ENCODE data around the gene CBARP. TPM values are rescaled to one million over a fixed set of nuclear protein-coding genes. Genes with fewer than 3 reads are reported as not detected.

CBARP gene
- total and polyA plus RNA-seq, 2 of the 13 experiments (the other 11 are each of a cell fraction or from before 2014, with no cell fraction given) = 1.2 to 1.4 TPM

DNA sequence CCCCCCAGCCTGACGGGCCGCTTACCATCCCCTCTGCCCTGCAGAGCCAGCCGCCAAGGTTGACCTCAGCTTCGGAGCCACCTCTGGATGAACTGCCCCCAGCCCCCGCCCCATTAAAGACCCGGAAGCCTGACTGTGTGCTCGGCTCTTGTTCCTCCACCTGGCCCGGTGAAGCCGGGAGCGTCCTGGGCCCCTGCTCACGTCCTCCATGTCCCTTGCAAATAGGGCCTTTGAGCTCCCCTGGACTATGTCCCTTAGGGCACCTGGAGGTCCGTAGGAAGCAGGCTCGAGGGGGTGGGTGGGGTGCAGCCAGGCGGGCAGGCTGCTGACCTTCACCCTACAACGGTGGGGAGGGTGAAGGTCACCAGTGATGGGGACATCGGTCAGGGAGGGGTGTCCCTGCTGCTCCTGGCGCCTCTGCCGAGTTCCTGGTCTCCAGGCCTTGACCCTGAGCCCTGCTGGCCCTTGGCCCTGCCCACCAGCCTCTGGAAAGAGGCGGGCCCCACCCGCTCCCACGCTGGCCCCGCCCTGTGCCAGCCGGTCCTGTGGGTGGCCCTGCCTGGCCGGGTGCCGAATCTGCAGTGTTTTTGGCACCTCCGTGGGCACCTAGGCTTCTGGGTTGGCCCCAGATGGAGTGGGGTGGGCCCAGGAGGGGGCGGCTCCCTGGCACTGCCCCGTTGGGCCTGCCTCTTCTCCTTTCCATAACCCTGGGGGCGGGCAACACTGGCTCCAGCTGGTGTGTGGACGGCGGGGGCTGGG is 7.1 kb upstream of the CBARP start (continued):
- TF ChIP-seq, protein P1, sequence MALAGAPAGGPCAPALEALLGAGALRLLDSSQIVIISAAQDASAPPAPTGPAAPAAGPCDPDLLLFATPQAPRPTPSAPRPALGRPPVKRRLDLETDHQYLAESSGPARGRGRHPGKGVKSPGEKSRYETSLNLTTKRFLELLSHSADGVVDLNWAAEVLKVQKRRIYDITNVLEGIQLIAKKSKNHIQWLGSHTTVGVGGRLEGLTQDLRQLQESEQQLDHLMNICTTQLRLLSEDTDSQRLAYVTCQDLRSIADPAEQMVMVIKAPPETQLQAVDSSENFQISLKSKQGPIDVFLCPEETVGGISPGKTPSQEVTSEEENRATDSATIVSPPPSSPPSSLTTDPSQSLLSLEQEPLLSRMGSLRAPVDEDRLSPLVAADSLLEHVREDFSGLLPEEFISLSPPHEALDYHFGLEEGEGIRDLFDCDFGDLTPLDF (CRISPR knock-in tag; IDR thresholded peaks at IDR 0.05) = peak; percentile 56
- no peak for TF ChIP-seq ZNF30 (CRISPR knock-in tag; IDR thresholded peaks at IDR 0.05)
- no peak for TF ChIP-seq ZNF432 (CRISPR knock-in tag; IDR thresholded peaks at IDR 0.05; ENCODE audit: borderline replicate concordance)
- no peak for TF ChIP-seq ZNF547 (CRISPR knock-in tag; IDR thresholded peaks at IDR 0.05)
- TF ChIP-seq, protein P2, sequence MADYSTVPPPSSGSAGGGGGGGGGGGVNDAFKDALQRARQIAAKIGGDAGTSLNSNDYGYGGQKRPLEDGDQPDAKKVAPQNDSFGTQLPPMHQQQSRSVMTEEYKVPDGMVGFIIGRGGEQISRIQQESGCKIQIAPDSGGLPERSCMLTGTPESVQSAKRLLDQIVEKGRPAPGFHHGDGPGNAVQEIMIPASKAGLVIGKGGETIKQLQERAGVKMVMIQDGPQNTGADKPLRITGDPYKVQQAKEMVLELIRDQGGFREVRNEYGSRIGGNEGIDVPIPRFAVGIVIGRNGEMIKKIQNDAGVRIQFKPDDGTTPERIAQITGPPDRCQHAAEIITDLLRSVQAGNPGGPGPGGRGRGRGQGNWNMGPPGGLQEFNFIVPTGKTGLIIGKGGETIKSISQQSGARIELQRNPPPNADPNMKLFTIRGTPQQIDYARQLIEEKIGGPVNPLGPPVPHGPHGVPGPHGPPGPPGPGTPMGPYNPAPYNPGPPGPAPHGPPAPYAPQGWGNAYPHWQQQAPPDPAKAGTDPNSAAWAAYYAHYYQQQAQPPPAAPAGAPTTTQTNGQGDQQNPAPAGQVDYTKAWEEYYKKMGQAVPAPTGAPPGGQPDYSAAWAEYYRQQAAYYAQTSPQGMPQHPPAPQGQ (CRISPR knock-in tag; IDR thresholded peaks at IDR 0.05; ENCODE audit: borderline replicate concordance) = no peak
- TF ChIP-seq HOXA5 (CRISPR knock-in tag; IDR thresholded peaks at IDR 0.05) = peak; percentile 17; the same call in 1 of the 2 replicates
- no peak for TF ChIP-seq THYN1 (CRISPR knock-in tag; IDR thresholded peaks at IDR 0.05; ENCODE audit: borderline replicate concordance, low read depth)
- 0 out of 2 replicates have a peak, but pooled peaks have one; percentile 35 for TF ChIP-seq HMG20B (CRISPR knock-in tag; conservative IDR thresholded peaks at IDR 0.05)
- TF ChIP-seq, protein P3, sequence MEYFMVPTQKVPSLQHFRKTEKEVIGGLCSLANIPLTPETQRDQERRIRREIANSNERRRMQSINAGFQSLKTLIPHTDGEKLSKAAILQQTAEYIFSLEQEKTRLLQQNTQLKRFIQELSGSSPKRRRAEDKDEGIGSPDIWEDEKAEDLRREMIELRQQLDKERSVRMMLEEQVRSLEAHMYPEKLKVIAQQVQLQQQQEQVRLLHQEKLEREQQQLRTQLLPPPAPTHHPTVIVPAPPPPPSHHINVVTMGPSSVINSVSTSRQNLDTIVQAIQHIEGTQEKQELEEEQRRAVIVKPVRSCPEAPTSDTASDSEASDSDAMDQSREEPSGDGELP (IDR thresholded peaks at IDR 0.05; ENCODE audit: borderline replicate concordance, low read depth) = no peak; the same call in none of the 2 replicates
- no peak for TF ChIP-seq RAD21 (CRISPR knock-in tag; IDR thresholded peaks at IDR 0.05)
- TF ChIP-seq, protein P4, sequence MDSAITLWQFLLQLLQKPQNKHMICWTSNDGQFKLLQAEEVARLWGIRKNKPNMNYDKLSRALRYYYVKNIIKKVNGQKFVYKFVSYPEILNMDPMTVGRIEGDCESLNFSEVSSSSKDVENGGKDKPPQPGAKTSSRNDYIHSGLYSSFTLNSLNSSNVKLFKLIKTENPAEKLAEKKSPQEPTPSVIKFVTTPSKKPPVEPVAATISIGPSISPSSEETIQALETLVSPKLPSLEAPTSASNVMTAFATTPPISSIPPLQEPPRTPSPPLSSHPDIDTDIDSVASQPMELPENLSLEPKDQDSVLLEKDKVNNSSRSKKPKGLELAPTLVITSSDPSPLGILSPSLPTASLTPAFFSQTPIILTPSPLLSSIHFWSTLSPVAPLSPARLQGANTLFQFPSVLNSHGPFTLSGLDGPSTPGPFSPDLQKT (CRISPR knock-in tag; IDR thresholded peaks at IDR 0.05; ENCODE audit: borderline replicate concordance) = no peak
- no peak for TF ChIP-seq CC2D1A (CRISPR knock-in tag; IDR thresholded peaks at IDR 0.05)
- TF ChIP-seq ZNF33A (CRISPR knock-in tag; IDR thresholded peaks at IDR 0.05; ENCODE audit: borderline replicate concordance) = no peak
- TF ChIP-seq KDM6A (CRISPR knock-in tag; IDR thresholded peaks at IDR 0.05; ENCODE audit: low read depth) = peak; percentile 86
- TF ChIP-seq PAF1 (CRISPR knock-in tag; IDR thresholded peaks at IDR 0.05) = no peak; the same call in 1 of the 2 replicates
- no peak for TF ChIP-seq ZNF10 (CRISPR knock-in tag; IDR thresholded peaks at IDR 0.05; ENCODE audit: borderline replicate concordance, low read depth)
- 0 out of 2 replicates have a peak, but pooled peaks have one; percentile 27 for TF ChIP-seq HHEX (CRISPR knock-in tag; IDR thresholded peaks at IDR 0.05)
- no peak for TF ChIP-seq MBNL3 (CRISPR knock-in tag; conservative IDR thresholded peaks at IDR 0.05)
- no peak for TF ChIP-seq NFE2L2 (IDR thresholded peaks at IDR 0.05; ENCODE audit: low read length)
- TF ChIP-seq KLF6 (CRISPR knock-in tag; IDR thresholded peaks at IDR 0.05) = no peak
- TF ChIP-seq ARHGAP35 (CRISPR knock-in tag; IDR thresholded peaks at IDR 0.05; ENCODE audit: borderline replicate concordance) = peak; percentile 20
- TF ChIP-seq, protein P5, sequence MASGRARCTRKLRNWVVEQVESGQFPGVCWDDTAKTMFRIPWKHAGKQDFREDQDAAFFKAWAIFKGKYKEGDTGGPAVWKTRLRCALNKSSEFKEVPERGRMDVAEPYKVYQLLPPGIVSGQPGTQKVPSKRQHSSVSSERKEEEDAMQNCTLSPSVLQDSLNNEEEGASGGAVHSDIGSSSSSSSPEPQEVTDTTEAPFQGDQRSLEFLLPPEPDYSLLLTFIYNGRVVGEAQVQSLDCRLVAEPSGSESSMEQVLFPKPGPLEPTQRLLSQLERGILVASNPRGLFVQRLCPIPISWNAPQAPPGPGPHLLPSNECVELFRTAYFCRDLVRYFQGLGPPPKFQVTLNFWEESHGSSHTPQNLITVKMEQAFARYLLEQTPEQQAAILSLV (CRISPR knock-in tag; IDR thresholded peaks at IDR 0.05; ENCODE audit: borderline replicate concordance) = peak; percentile 87
- TF ChIP-seq ZNF550 (CRISPR knock-in tag; IDR thresholded peaks at IDR 0.05; ENCODE audit: borderline replicate concordance) = no peak
- peak; percentile 64 for TF ChIP-seq ELF1 (CRISPR knock-in tag; IDR thresholded peaks at IDR 0.05)
- TF ChIP-seq ZNF577 (CRISPR knock-in tag; IDR thresholded peaks at IDR 0.05; ENCODE audit: borderline replicate concordance, low read depth) = no peak
